Lower leg skin (tissue), 4 donors: ENCODE results near the gene ELFN2. TPM values are rescaled to one million over a fixed set of nuclear protein-coding genes. Genes with fewer than 3 reads are reported as not detected.
"Not testable (repeated sequence)": the region's sequence is repeated elsewhere in the genome, so short reads cannot be mapped to it uniquely, and the experiment has no call there.

Experiments used
- DNase-seq, 2 donors: peaks; one replicate each; pipeline ENCODE4 v3.0.0-alpha.2; 2019; ENCODE audit warnings: low spot score in 2 of 2
- H3K4me3 ChIP-seq: fragments of 200-600 bp; sonication (generic); 2 replicates; pipeline ENCODE4 v1.5.1; 2017; ENCODE audit warnings: mild to moderate bottlenecking, low read depth; ENCODE audit not compliant: poor library complexity, severe bottlenecking
- CTCF ChIP-seq, 3 donors: fragments of 450-650 bp; IDR thresholded peaks; one replicate each; pipeline ENCODE4 v1.5.1; 2016; ENCODE audit warnings: antibody characterized with exemption in 3 of 3, mild to moderate bottlenecking in 3 of 3, moderate library complexity in 2 of 3
- POLR2A ChIP-seq, 2 donors: fragments of 450-650 bp; IDR thresholded peaks; one replicate each; pipeline ENCODE4 v1.6.1; 2016 to 2017; ENCODE audit warnings: antibody characterized with exemption in 2 of 2, mild to moderate bottlenecking in 1 of 2, moderate library complexity in 1 of 2
- WGBS, 2 donors: methylation state at CpG; one replicate each; pipeline ENCODE4 v1.1.5; 2018; 5-methylcytosine and 5-hydroxymethylcytosine counted together
- intact Hi-C: fragments of 100-400 bp; cut with DNase I; formaldehyde crosslinking; loops from one replicate; pipeline ENCODE4 v1.15.0; 2023; ENCODE audit warnings: low total_unique reads
- total RNA-seq, 4 donors: library from RNA; depleted of rRNA; stranded (reverse); fragments of >200 nt; gene quantifications; one replicate each; pipeline ENCODE4 v1.1.0, GENCODE V29; 2016

Gene ELFN2
- total RNA-seq, 4 donors from 2014 or later = 0.26 to 1.5 (median 0.82) TPM

- TF ChIP-seq CTCF (IDR thresholded peaks at IDR 0.05) (no peak), POLR2A (IDR thresholded peaks at IDR 0.05) (no peak)
- DNase-seq = no peak
- no peak overlapping the region for H3K4me3 ChIP-seq
- intact Hi-C loops = no loop called here
- 44 to 56% methylated on average over 13 to 14 of the region's 14 CpGs for WGBS, 2 donors
Measured at GRCh38 chr22:37401401-37402183, 25.7 kb downstream of the ELFN2 start.

DNA sequence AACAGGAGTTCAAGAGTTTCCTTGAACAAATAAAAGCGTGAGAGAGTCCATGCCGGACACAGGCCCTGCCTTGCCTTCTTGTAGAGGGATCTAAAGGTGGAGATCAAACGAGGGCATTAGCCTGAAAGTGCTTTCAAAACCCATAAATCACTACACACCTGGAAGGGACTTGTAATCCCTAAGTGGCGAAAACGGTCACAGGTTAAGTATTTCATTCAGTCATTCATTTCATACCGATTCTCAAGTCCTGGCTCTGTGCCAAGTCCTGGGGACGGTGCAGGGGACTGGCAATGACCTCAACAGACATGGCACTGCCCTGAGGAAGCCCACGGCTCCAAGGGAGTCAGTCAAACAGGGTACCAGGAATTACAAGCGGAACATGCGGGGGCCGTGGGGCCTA is 26.6 kb downstream of the ELFN2 start:
- intact Hi-C loops = no loop called here
- TF ChIP-seq POLR2A (IDR thresholded peaks at IDR 0.05) = no peak
- TF ChIP-seq CTCF (IDR thresholded peaks at IDR 0.05) = no peak
- H3K4me3 ChIP-seq = no peak overlapping the region
- 62 to 66% methylated on average over 11 of the region's 11 CpGs for WGBS, 2 donors
- DNase-seq = no peak

DNA sequence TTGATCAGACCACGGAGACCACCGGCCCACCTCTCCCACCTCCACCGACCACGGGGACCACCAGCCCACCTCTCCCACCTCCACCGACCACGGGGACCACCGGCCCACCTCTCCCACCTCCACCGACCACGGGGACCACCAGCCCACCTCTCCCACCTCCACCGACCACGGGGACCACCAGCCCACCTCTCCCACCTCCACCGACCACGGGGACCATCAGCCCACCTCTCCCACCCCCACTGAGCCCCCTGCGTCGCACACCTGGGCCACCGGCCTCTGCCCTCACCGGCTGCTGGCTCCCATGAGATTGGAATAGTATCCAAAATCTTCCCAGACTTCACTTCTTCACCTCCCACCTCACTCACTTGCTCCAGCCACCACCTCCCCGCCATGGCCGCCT is 27.8 kb downstream of the ELFN2 start:
- WGBS, 2 donors = 89 to 90% methylated on average over 16 to 18 of the region's 19 CpGs
- intact Hi-C loops, DNase-seq, H3K4me3 ChIP-seq: not testable (repeated sequence)

- intact Hi-C loops = no loop called here
- no peak overlapping the region for H3K4me3 ChIP-seq
Measured at GRCh38 chr22:37397226-37397625, 30.1 kb downstream of the ELFN2 start.

DNA sequence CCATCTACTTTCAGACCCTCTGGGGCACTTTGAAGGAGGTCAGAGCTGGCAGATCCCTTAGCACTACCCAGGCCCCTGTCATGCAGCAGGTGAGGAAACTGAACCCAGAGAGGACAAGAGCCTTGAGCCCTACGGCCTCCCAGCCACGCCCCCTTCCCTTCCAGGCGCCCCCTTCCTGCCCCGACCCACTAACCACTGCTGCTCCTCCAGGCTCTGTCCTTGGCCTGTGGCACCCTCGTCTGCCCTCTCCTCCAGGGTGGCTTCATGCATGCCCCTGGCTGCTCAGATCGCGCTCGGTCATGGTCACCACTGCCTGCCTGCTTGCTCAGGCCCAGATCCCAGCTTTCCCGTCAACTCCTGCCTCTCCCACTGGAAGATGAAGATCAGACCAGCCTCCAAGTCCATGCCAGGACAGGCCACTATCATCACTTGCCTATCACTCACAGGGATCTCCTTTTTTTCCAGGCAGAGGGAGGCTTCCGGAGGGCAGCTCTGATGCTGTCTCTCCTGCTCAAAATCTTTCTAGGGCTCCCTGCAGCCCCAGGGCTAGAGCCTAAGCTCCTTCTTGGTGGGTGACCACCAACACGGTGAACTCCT is 30.7 kb downstream of the ELFN2 start:
- TF ChIP-seq CTCF (IDR thresholded peaks at IDR 0.05) (no peak), POLR2A (IDR thresholded peaks at IDR 0.05) (no peak)
- 72 to 78% methylated on average over 9 to 11 of the region's 11 CpGs for WGBS, 2 donors
- intact Hi-C loops = no loop called here
- H3K4me3 ChIP-seq = no peak overlapping the region
- no peak for DNase-seq

More at GRCh38 chr22:37397226-37397625, 30.1 kb downstream of the ELFN2 start:
- WGBS, 2 donors = 61% methylated on average over 10 of the region's 10 CpGs
- no peak for DNase-seq
- TF ChIP-seq POLR2A (IDR thresholded peaks at IDR 0.05) = no peak
- TF ChIP-seq CTCF (IDR thresholded peaks at IDR 0.05) = no peak

- intact Hi-C loops = no loop called here
- DNase-seq = no peak
Measured at GRCh38 chr22:37394341-37394740, 32.9 kb downstream of the ELFN2 start.

More at GRCh38 chr22:37394341-37394740, 32.9 kb downstream of the ELFN2 start:
- TF ChIP-seq POLR2A (IDR thresholded peaks at IDR 0.05) (no peak), CTCF (IDR thresholded peaks at IDR 0.05) (no peak)
- no peak overlapping the region for H3K4me3 ChIP-seq
- 71 to 77% methylated on average over 20 of the region's 20 CpGs for WGBS, 2 donors
